Stimulated activated CD8-positive, alpha-beta memory T cell treated with anti-CD3 and anti-CD28 coated beads, Interleukin-7, amount 100 ng/mL, for 1 hour (primary cell): ENCODE results near the gene ASB10.

Experiments used
- DNase-seq, 2 donors: peaks; one replicate each; pipeline ENCODE4 v3.0.0-alpha.2; 2020; ENCODE audit warnings: low read depth in 2 of 2

ASB10 gene

GRCh38 chr7:151186640-151187408 lies at the start of gene ASB10:
ASB10 (minus strand) TSS chr7:151187250; CDS start chr7:151187130, 120 bp downstream.
- DNase-seq, result no peak

GRCh38 chr7:151236406-151236805 lies 49.4 kb upstream of the ASB10 start:
- DNase-seq, result no peak

GRCh38 chr7:151235091-151235787 lies 48.2 kb upstream of the ASB10 start:
- no peak for DNase-seq

GRCh38 chr7:151233804-151234203 lies 46.8 kb upstream of the ASB10 start:
- no peak for DNase-seq

- peak; percentile 32 to 42 for DNase-seq
Measured at GRCh38 chr7:151232917-151233701, 46.1 kb upstream of the ASB10 start.

GRCh38 chr7:151232091-151232916 lies 45.3 kb upstream of the ASB10 start, which contains the start of gene CHPF2:
CHPF2 (plus strand) TSS chr7:151232483; CDS start chr7:151234012, 1,529 bp downstream.
- peak; percentile 83 to 84 for DNase-seq

GRCh38 chr7:151231080-151231479 lies 44.0 kb upstream of the ASB10 start:
- no peak for DNase-seq

- no peak for DNase-seq
Measured at GRCh38 chr7:151229249-151229648, 42.2 kb upstream of the ASB10 start.

GRCh38 chr7:151228024-151228866 lies 41.2 kb upstream of the ASB10 start:
- DNase-seq, result no peak

- peak; percentile 95 to 98 for DNase-seq
Measured at GRCh38 chr7:151226875-151227782, 40.1 kb upstream of the ASB10 start, which contains the start of gene ABCF2. ABCF2 (minus strand) TSS chr7:151227205; CDS start chr7:151226458, 747 bp downstream.

- no peak for DNase-seq
Measured at GRCh38 chr7:151226560-151226874, 39.5 kb upstream of the ASB10 start.

- no peak for DNase-seq
Measured at GRCh38 chr7:151225948-151226510, 39.0 kb upstream of the ASB10 start.

- DNase-seq, result no peak
Measured at GRCh38 chr7:151223728-151224127, 36.7 kb upstream of the ASB10 start.

- DNase-seq, result no peak
Measured at GRCh38 chr7:151218170-151218569, 31.1 kb upstream of the ASB10 start.

- DNase-seq, result no peak
Measured at GRCh38 chr7:151215396-151215795, 28.3 kb upstream of the ASB10 start.

GRCh38 chr7:151213826-151214225 lies 26.8 kb upstream of the ASB10 start:
- no peak for DNase-seq

GRCh38 chr7:151212626-151213025 lies 25.6 kb upstream of the ASB10 start:
- DNase-seq, result no peak

GRCh38 chr7:151211155-151211772 lies 24.2 kb upstream of the ASB10 start:
- no peak for DNase-seq
